GM12875 (cell line): Measurements from ENCODE around the gene EXOC7.
A peak's percentile ranks its signal among the peaks of the same experiment; 100 is the strongest.

Experiments
- H3K4me3 ChIP-seq: one replicate; pipeline ENCODE4 v1.5.1; 2011; ENCODE audit warnings: low read depth, low read length, control low read depth
- TF ChIP-seq, protein P1 (sequence below): IDR thresholded peaks from 2 replicates; pipeline ENCODE4 v1.5.1; 2011; ENCODE audit warnings: low read depth, mild to moderate bottlenecking, control low read depth, inconsistent platforms, low read length, moderate library complexity, borderline replicate concordance; ENCODE audit not compliant: insufficient read depth

Gene EXOC7

DNA sequence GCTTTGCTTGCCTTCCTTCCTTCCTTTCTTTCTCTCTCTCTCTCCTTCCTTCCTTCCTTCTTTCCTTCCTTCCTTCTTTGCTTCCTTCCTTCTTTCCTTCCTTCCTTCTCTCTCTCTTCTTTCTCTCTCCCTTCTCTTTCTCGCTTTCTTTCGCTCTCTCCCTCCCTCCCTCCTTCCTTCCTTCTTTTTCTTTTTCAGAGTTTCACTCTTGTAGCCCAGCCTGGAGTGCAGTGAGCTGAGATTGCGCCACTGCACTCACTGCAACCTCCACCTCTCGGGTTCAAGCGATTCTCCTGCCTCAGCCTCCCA, 19.6 kb upstream of the EXOC7 start:
- H3K4me3 ChIP-seq = no peak overlapping the region
- TF ChIP-seq, protein P1, sequence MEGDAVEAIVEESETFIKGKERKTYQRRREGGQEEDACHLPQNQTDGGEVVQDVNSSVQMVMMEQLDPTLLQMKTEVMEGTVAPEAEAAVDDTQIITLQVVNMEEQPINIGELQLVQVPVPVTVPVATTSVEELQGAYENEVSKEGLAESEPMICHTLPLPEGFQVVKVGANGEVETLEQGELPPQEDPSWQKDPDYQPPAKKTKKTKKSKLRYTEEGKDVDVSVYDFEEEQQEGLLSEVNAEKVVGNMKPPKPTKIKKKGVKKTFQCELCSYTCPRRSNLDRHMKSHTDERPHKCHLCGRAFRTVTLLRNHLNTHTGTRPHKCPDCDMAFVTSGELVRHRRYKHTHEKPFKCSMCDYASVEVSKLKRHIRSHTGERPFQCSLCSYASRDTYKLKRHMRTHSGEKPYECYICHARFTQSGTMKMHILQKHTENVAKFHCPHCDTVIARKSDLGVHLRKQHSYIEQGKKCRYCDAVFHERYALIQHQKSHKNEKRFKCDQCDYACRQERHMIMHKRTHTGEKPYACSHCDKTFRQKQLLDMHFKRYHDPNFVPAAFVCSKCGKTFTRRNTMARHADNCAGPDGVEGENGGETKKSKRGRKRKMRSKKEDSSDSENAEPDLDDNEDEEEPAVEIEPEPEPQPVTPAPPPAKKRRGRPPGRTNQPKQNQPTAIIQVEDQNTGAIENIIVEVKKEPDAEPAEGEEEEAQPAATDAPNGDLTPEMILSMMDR = no peak

DNA sequence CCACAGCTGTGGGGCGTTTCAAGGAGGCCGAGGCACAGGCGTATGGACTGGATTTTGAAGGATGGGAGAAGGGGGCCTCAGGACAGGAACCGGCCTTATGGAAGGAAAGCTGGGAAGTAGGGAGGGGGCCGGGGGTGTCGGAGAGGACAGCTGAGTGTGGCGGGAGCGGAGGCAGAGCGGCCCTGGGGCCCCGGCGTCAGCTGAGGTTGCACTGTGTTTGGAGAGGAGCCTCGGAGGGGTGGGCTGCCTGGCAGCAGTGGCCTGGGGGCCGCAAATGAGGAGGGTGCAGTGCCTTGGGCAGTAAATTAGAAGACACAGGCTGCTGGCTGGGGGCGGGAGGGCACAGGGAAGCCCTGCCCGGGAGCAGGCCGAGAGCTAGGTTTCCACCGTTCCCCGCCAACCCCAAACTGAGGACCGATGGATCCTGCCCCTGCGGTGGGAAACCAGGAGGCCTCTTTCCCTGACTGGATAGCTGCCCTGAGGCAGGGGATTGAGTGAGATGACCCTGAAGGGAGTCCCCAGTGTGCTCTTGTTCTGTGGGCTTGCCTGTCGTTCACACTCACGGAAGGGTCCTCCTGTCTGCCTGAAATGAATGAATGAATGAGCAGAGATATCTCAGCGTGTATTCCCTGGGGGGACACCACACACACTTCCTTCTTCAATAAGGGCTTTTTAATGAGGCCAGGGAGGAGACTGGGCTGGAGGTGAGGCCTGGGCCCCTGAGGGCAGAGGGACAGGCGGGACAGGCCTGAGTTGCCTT, 19.0 kb upstream of the EXOC7 start:
- no peak overlapping the region for H3K4me3 ChIP-seq
- TF ChIP-seq, protein P1 = no peak

DNA sequence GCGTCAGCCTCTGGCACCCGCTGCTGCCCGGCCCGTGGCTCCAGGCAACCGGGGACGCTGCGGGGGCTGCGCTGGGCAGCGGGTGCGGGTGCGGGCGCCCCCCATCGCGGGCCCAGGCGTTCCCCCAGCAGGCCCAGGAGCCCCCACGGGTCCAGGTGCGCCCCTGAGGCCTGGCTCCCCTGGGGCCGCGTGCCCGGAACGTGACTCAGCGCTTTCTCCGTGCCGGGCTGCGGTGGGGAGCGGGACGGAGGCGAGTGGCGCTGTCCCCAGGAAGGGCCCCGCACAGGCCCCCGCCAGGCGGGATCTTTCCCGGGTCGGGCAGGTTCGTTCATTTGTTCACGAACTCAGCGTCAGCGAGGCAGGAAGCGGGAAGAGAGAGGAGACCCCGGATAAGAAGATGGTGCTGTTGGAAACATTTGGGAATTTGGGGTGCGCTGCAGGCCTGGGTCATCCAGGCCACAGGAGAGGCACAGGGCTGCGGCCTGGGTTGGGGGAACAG, 18.4 kb upstream of the EXOC7 start:
- TF ChIP-seq, protein P1 = no peak
- H3K4me3 ChIP-seq = peak overlapping the region; percentile 43

DNA sequence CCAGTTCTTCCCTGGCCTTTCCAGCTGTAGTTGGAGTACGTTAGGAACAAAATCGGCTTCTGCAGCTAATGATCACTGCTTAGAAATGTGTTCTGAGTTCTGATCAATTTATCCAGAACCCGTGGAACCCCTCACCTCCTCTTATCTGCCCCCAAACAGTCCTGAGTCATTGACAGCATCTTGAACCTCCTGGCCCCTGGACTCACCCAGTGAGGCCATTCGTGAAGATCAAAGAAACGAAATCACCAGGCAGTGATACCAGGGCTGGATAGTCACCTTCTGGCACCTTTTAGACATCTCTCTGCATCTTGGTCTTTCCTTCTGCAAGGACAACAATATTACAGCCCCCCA, 17.0 kb upstream of the EXOC7 start:
- no peak overlapping the region for H3K4me3 ChIP-seq
- TF ChIP-seq, protein P1 = no peak

DNA sequence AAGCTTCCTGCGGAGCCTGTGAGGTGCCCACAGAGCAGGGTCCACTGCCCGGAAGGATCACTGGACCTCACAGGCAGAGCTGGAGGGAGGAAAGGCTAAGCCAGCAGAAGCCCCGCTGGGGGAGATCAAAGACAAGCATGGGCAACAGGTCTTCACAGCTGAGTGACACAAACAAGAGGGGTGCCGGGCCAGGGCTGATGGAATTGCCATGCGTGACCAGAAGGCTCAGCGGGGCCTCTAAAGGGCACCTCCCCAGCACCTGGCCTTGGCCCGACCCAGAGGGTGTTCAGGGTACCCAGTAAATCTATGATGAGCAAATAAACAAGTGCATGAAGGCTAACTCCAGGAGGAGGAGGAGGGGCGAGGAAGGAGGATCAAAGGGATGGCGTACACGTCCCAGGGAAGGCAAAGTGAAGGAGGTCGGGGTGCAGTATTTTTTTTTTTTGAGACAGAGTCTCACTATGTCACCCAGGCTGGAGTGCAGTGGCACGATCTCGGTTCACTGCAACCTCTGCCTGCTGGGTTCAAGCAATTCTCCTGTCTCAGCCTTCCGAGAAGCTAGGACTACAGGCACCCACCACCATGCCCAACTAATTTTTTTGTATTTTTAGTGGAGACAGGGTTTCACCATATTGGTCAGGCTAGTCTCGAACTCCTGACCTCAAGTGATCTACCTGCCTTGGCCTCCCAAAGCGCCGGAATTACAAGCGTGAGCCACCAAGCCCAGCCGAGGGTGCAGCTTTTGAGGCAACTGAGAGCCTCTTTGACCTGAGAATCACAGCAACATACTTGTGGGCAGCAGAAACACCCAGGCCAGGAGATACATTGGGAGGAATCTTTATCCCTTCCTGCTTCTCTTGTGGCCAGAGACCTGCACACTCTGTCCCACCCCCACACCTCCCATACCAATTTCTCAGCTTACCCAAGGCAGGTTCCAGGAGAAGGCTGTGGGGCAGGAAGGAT, 16.1 kb upstream of the EXOC7 start:
- TF ChIP-seq, protein P1 = no peak
- H3K4me3 ChIP-seq = no peak overlapping the region

DNA sequence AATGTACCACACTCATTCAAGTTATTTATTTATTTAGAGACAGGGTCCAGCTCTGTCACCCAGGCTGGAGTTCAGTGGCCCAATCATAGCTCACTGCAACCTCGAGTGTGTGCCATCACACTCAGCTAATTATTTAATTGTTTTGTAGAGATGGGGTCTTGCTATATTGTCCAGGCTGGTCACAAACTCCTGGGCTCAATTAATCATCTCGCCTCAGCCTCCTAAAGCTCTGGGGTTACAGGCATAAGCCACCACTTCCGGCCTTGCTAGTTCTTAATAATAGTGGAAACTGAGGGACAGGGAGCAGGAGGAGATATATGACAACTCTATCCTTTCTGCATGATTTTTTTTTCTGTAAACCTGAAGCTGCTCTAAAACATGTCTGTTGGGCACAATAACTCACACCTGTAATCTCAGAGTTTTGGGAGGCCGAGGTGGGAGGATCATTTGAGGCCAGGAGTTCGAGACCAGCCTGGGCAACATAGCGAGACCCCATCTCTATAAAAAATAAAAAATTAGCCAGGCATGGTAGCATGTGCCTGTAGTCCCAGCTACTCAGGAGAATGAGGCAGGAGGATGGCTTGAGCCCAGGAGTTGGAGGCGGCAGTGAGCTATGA, 11.7 kb upstream of the EXOC7 start:
- TF ChIP-seq, protein P1 = no peak

DNA sequence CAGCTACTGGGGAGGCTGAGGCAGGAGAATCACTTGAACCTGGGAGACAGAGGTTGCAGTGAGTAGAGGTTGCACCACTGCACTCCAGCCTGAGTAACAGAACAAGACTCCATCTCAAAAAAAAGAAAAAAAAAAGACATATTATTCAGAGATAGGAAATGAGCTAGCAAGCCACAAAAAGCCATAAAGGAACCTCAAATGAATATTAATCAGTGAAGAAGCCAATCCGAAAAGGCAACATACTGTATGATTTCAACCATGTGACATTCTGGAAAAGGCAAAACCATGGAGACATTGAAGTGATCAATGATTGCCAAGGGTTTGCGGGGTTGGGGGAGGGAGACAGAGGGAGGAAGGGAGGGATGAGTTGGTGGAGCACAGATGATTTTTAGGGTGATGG, 8.4 kb upstream of the EXOC7 start:
- no peak overlapping the region for H3K4me3 ChIP-seq
- TF ChIP-seq, protein P1 = no peak

More for the DNA sequence above, 11.7 kb upstream of the EXOC7 start:
- H3K4me3 ChIP-seq = no peak overlapping the region
